DLD1 (cell line): Measurements from ENCODE around the gene TBCCD1.

Experiments used
- in situ Hi-C: cut with HindIII; loops from 2 replicates; pipeline ENCODE4 v1.10.0; 2017; ENCODE audit warnings: low sequenced_read_pairs

TBCCD1 gene

GRCh38 chr3:186523022-186523421 lies 44.1 kb downstream of the TBCCD1 start:
- in situ Hi-C loops = no loop called here

GRCh38 chr3:186520957-186521842 lies 45.9 kb downstream of the TBCCD1 start:
- in situ Hi-C loops = no loop called here

GRCh38 chr3:186520431-186520830 lies 46.7 kb downstream of the TBCCD1 start:
- in situ Hi-C loops = no loop called here

- in situ Hi-C loops = no loop called here
Observed at GRCh38 chr3:186519021-186519658, 48.0 kb downstream of the TBCCD1 start.

- in situ Hi-C loops = no loop called here
Observed at GRCh38 chr3:186517218-186517617, 49.9 kb downstream of the TBCCD1 start.

GRCh38 chr3:186516646-186517045 lies 50.5 kb downstream of the TBCCD1 start:
- in situ Hi-C loops = no loop called here

GRCh38 chr3:186515125-186515524 lies 52.0 kb downstream of the TBCCD1 start:
- in situ Hi-C loops = no loop called here

- in situ Hi-C loops = no loop called here
Observed at GRCh38 chr3:186514296-186515002, 52.7 kb downstream of the TBCCD1 start.

GRCh38 chr3:186513386-186513785 lies 53.8 kb downstream of the TBCCD1 start:
- in situ Hi-C loops = no loop called here

GRCh38 chr3:186512570-186513302 lies 54.4 kb downstream of the TBCCD1 start:
- in situ Hi-C loops = no loop called here

- in situ Hi-C loops = no loop called here
Observed at GRCh38 chr3:186511702-186512101, 55.4 kb downstream of the TBCCD1 start.

GRCh38 chr3:186511245-186511644 lies 55.9 kb downstream of the TBCCD1 start:
- in situ Hi-C loops = no loop called here

- in situ Hi-C loops = no loop called here
Observed at GRCh38 chr3:186510374-186511079, 56.6 kb downstream of the TBCCD1 start.

- in situ Hi-C loops = no loop called here
Observed at GRCh38 chr3:186509423-186509822, 57.7 kb downstream of the TBCCD1 start.

- in situ Hi-C loops = no loop called here
Observed at GRCh38 chr3:186506857-186507256, 60.3 kb downstream of the TBCCD1 start.

GRCh38 chr3:186506191-186506739 lies 60.9 kb downstream of the TBCCD1 start:
- in situ Hi-C loops = no loop called here

- in situ Hi-C loops = no loop called here
Observed at GRCh38 chr3:186502966-186503712, 64.0 kb downstream of the TBCCD1 start.

- in situ Hi-C loops = no loop called here
Observed at GRCh38 chr3:186502138-186502948, 64.8 kb downstream of the TBCCD1 start.
